GM18520 (cell line): ENCODE data around the gene LDHAL6A.

Experiments
- ATAC-seq: cut with Tn5 transposase; IDR thresholded peaks from one replicate; pipeline ENCODE4 v1.9.1; 2021; ENCODE audit not compliant: unreplicated experiment

Gene LDHAL6A

DNA sequence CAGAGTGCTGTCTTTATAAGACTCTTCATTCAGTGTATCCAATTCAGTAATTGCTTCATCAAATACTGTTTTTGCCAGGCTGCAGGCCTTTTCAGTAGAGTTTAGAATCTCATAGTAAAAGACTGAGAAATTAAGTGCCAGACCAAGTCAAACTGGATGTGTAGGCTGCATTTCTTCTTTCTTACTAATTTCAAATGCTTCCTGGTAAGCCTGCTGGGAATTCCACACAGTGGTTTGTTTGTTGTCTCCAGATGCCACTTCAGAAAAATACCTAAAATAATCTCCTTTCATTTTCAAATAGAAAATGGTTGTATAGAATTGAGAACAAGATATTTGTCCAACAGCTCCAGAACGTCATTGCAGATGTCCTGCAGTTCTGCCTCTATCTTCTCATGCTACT, 34.7 kb downstream of the LDHAL6A start:
- ATAC-seq: no peak

DNA sequence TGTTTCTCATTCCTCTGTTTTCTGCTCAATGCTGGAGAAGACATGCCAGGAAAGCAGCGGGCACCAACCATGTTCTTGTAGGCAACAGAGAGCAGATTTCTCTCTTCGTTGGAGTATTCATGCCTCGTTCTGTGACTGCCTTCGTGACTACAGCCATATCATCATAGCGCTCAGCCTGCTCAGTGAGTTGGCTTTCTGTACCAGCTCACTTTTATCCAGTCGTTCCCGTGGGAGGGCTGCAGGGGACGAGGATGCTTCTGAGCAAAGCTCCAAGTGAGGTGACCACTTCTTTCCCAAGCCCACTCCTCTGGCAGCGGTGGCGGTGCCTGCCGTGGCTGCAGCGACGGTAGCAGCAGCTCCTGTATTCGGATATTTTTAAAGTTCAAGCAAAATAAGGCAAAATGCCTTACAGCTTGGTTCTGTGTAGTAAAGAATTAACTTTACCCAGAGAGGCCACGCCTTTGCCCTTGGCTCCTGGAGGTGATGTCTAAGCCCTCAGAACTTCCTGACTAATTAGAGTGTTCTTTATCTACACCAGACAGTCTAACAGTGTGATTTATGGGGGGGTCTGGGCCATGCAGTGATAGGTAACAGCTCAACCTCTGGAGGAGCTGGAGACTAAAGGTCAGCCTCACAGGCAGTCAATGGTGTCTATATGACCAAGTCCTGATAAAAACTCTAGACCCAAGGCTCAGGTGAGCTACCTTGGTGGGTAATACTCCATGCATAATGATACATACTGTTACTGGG, 35.3 kb downstream of the LDHAL6A start:
- ATAC-seq: no peak

DNA sequence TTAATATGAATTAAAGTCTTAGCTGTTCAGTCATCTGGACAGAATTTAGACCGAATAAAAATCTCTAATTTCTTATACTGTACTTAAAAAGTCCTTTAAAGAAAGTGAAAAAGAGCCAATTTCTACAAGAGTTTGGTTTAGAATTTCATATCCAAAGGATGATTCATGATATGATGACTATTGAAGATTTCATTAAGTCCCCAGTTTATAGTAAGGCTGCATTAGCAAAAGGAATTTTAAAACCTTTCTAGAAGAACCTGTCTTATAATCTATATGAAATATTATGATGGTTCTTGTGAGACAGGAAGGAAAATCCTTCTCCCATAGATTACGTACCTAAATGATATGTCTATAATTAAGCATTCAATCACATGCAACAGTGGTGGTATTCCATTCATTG, 36.3 kb downstream of the LDHAL6A start:
- no peak for ATAC-seq

DNA sequence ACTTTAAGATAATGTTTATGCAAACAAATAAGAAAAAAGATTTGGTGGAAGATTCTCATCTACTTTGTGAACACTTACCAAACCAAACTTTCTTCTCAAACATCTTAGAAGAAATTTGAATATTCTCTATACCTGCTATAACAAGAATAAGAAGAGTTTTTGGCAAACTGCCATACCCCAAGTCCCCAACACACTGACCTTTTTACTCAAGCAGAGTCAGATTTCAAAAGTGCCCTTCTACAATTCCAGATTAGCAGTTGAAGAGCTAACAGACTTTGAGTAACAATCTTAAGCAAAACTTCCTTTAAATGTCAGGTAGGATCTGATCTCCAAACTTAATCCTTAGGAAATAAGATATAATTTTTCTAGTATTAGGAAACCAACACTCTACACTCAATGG, 37.2 kb downstream of the LDHAL6A start:
- no peak for ATAC-seq

DNA sequence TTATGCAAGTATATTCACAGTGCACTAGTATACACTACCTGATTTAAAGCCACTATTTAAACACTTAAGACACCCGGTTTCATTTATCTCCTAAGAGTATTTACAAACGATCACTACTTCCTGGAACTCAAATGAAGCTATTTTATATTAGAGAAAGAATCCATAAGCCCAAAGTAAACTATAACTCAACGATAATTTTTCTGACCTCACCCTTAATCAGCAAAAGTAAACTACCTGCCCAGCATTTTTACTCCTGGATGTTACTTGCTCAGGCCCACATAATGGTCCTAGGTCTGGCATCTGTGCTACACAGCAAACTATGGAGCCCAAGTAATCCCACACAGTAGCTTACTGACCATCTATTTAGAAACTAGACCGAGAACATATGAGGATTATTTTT, 37.7 kb downstream of the LDHAL6A start:
- ATAC-seq: no peak

DNA sequence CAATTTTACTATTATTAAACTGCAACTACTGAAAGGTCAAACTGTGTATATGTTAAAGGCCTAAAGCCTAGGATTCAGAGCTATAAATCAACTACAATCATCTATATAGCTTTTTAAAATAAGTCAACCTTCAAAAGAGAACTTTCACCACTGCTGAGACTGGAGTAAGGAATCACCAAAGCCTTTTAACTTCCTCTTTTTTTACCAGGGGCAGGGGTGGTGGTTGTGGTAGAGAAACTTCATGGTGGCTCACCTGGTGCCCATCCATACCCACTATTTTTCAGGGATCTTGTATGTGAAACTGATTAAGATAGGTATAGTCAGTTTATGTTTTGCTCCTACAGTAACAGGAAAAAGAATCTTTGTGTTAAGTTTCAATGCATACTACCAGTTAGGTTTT, 39.6 kb downstream of the LDHAL6A start:
- no peak for ATAC-seq

DNA sequence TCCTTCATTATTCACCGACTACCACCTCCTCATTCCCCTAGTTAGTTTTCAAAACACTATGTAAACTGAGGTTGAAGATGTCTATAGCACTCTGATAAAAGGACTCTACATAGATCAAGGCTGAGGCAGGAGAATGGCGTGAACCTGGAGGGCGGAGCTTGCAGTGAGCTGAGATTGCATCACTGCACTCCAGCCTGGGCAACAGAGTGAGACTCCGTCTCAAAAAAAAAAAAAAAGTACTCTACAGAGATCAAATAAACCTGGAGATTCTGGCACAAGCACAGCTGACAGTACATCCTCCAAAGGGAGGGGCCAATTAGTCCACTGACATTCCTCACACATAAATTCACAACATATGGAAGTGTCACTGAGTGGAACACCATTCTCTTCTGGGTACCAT, 40.0 kb downstream of the LDHAL6A start:
- no peak for ATAC-seq

DNA sequence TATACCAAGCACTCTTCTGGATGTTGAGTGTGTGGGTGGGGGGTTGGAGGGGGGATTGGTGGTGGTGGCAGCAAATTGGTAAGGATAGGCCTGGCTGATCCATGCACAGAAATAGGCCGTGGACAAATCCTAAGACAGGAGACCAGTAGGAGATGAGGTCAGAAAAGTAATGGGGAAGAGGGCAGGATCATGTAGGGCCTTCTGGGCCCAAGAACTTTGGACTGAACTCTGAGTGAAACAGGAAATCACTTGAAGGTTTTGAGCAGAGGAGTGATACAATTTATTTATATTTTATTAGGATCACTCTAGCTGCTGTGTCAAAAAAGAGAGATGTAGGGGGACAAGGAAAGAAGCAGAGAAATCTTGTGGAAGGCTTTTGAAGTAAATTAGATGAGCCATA, 42.4 kb downstream of the LDHAL6A start:
- no peak for ATAC-seq

DNA sequence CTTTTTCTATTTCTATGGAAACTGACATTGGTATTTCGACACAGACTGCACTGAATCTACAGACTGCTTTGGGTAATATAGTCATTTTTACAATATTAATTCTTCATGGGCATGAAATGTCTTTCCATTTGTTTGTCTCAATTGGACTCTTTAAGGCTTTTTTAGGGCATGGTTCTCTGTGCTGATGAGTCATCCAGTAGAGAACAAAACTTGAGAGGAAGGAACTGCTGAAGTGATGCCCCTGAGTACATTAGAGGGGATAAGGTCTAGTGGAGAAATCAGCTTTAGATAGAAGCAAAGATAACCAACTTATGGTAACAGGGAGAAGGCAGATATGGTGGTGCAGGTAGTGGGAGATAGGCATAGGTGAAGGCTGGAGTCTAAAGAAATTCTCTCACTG, 46.0 kb downstream of the LDHAL6A start:
- no peak for ATAC-seq

DNA sequence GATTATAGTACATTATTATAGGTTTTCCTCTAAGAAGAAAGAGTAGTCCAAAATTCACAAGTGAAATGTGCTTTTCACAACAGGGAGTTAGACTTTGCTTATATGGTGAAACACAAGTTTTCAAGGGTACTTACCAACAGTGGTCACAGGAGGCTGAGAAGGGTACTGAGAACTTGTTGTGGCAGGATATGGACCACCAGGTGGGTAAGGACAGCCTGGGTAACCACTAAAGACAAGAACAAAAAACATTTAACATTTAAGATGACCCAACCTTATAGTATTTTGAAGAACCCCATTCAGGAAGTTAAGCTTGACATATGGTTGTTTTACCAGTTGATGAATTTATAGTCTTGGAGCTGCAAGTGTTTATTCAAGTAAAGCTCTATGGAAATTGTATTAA, 46.7 kb downstream of the LDHAL6A start:
- ATAC-seq: no peak

DNA sequence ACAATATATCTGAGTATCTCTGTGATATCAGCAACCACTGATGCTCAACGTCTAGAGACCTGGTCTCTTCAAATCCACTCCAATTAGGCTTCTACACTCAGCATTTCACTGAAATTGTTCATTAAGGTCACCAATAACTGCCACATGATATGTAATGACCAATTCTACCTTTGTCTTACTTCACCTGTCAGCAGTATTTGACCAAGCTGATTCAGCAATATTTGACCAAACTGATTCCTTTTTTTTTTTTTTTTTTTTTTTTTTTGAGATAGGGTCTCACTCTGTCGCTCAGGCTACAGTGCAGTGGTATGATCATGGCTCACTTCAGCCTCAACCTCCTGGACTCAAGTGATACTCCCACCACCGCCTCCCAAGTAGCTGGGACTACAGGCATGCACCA, 65.5 kb downstream of the LDHAL6A start:
- no peak for ATAC-seq

DNA sequence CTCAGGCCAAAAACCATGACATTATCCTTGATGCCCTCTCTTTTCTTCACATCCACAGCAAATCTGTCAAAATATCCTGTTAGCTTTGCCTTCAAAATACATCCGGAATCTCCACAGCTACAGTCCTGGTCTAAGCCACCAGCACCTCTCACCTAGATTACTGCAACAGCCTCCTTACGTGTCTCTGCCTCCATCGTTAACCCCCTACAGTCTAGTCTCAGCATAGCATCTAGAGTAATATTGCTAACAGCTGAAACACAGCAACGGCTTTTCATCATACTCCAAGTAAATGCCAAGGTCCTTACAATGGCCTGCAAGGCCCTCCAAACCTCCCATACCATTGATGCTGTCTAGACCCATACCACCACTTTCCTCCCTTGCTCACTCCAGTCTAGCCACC, 66.7 kb downstream of the LDHAL6A start:
- ATAC-seq: no peak

DNA sequence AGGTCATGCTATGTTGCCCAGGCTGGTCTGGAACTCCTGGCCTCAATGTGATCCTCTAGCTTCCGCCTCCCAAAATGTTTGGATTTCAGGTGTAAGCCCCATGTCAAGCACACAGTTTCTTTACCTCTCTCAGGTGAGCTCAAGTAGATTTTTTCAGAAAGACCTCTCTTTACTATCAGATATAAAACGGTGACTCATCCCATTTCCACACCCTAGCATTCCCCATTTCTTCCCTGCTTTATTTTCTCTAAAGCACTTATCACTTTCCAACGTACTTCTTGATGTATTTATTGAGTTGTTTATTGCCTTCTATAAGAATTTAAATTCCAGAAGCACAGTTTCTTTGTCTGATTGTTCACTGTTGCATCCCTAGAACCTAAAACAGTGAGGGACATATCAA, 67.4 kb downstream of the LDHAL6A start:
- ATAC-seq: no peak

DNA sequence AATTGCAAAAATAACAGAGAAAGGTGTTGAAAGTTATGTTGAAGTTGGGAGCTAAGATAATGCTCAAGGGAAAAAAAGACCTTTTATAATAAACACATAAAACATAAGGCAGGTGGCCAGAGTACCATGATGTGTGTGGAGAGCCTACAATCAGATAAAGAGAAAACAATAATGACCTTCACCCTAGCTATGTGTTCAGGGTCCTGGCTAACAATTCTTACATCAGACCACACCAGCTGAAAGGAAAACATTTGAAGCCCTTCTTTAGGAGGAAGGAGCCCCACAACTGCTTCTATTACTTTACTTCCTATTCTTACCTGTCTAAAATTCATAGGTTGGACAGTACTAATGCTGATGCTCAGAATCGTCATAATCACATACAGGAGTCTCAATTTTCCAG, 68.6 kb downstream of the LDHAL6A start:
- ATAC-seq: no peak

DNA sequence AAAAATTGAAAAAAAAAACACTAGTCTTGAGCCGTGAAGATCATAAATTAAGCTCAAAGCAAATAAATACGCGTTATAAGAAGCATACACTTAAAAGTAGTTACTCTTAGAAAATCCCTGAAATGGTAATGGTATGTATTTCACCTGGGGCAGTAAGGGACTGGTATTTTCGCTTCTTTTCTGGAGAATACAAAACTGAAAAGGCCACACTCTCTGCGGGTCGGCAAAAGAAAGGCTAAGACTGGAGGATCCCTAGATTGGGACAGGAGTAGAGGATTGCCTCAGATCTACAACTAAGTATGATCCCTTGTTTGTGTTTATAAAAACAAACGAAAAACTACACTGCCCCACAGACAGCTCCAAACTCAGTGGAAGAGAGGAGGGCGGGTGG, 70.5 kb downstream of the LDHAL6A start:
- no peak for ATAC-seq

DNA sequence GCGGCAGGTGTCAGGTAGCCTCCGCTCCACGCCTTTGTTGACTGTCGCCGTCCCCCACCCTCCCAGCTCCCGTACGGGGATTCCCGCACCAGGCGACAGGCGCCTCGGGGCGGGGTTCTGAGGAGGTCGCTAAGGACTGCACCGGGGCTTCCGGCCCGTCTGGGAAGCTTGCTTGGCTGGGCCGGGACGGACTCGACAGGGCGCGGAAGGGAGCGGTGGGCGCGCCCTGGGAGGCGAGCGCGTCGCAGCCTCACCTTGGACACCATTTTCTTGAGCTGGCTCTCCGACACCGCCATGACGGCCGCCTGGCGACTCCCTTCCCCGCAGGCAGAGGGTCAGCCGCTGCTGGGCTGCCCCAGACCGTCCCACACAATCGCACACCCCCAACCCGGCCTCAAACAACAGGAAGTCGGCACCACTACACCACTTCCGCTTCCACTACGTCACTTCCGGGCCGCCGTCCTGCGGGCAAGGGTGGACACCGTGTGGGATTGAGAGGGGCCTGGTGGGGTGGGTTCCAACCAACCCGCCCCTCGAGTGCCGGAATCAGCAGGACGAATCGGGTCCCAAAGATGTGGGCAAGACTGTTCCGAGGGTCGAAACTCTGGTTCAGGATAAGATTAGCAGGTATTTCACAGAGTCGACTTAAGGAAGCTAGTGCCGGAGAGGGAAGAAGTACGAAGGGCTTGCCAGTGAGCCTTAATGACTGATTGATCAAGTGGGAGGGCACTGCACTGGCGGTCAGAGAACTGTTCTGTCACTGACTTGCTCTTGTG, 71.1 kb downstream of the LDHAL6A start, which contains the start of gene TSG101:
TSS of gene TSG101 (minus strand) at position 422 of the 776 bp plus-strand sequence. CDS start at position 296, 126 bp downstream.
- ATAC-seq: peak; percentile 79

DNA sequence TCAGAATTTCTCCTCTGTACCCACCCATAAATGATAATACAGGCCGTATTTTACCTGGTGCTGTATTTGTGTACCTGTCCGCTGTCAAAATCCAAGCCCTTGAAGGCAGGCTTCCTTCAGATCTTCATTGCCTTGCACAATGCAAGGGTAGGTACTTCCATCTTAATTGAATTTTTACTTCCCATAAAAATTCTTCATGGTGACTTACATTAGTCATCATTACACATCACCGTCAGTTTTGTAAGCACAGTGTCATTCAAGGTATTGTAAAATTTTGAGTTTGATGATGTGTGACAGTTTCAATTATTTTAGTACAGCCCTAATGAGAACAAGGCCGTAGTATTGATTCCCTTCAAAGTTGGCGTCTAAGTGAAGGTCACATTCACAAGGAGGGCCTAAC, 71.9 kb downstream of the LDHAL6A start:
- ATAC-seq: no peak
